Neural cell (in vitro differentiated cells): ENCODE results near the gene ANO9. TPM values are rescaled to one million over a fixed set of nuclear protein-coding genes. Genes with fewer than 3 reads are reported as not detected.

ENCODE experiments used
- H2AFZ ChIP-seq: fragments of 200-600, 300-800 bp; sonication (generic), shearing (Covaris generic); 2 replicates; pipeline ENCODE4 v1.6.0; 2014; ENCODE audit warnings: low read depth, mild to moderate bottlenecking, antibody characterized with exemption, low read length, moderate library complexity
- H3F3A ChIP-seq: fragments of 200-600 bp; shearing (Covaris generic); 2 replicates; pipeline ENCODE4 v1.6.1; 2016; ENCODE audit warnings: mild to moderate bottlenecking, moderate library complexity, mixed read lengths, antibody characterized with exemption, low read length; ENCODE audit not compliant: insufficient read depth, poor library complexity, severe bottlenecking
- H3K27ac ChIP-seq: fragments of 200-600, 300-800 bp; sonication (generic), shearing (Covaris generic); 2 replicates; pipeline ENCODE4 v1.5.1; 2014; ENCODE audit warnings: mild to moderate bottlenecking, low read length, moderate library complexity
- H3K27me3 ChIP-seq: fragments of 300-800, 200-600 bp; sonication (generic), shearing (Covaris generic); 2 replicates; pipeline ENCODE4 v1.6.0; 2014; ENCODE audit warnings: mild to moderate bottlenecking, low read depth, low read length, moderate library complexity; ENCODE audit not compliant: insufficient read depth
- H3K36me3 ChIP-seq: fragments of 300-800, 200-600 bp; sonication (generic), shearing (Covaris generic); 2 replicates; pipeline ENCODE4 v1.5.1; 2014; ENCODE audit warnings: mild to moderate bottlenecking, antibody characterized with exemption, low read length, moderate library complexity; ENCODE audit not compliant: insufficient read depth
- H3K4me2 ChIP-seq: fragments of 300-800, 200-600 bp; sonication (generic), shearing (Covaris generic); 2 replicates; pipeline ENCODE4 v1.6.0; 2014; ENCODE audit warnings: mild to moderate bottlenecking, low read length
- H3K4me3 ChIP-seq: fragments of 300-800, 200-600 bp; sonication (generic), shearing (Covaris generic); 2 replicates; pipeline ENCODE4 v1.5.1; 2014; ENCODE audit warnings: mild to moderate bottlenecking, low read length, moderate library complexity
- H3K79me2 ChIP-seq: fragments of 200-600 bp; shearing (Covaris generic); replicated peaks from 2 replicates; pipeline ENCODE4 v1.6.0; 2014; ENCODE audit warnings: mild to moderate bottlenecking, low read length, moderate library complexity; ENCODE audit not compliant: insufficient read depth
- H3K9ac ChIP-seq: fragments of 300-800, 200-600 bp; sonication (generic), shearing (Covaris generic); 2 replicates; pipeline ENCODE4 v1.6.1; 2016; ENCODE audit warnings: mild to moderate bottlenecking, low read length, mixed read lengths
- H3K9me2 ChIP-seq: fragments of 200-600 bp; shearing (Covaris generic); 2 replicates; pipeline ENCODE4 v1.6.1; 2016; ENCODE audit warnings: mild to moderate bottlenecking, low read length, mixed read lengths; ENCODE audit not compliant: insufficient read depth
- H3K9me3 ChIP-seq: fragments of 200-600, 300-800 bp; sonication (generic), shearing (Covaris generic); 2 replicates; pipeline ENCODE4 v1.6.1; 2016; ENCODE audit warnings: mild to moderate bottlenecking, mixed run types, low read length, moderate library complexity, mixed read lengths
- H4K20me1 ChIP-seq: fragments of 200-600 bp; shearing (Covaris generic); 2 replicates; pipeline ENCODE4 v1.6.1; 2016; ENCODE audit warnings: mild to moderate bottlenecking, mixed run types; ENCODE audit not compliant: insufficient read depth
- CTCF ChIP-seq: fragments of 450-650 bp; IDR thresholded peaks from 2 replicates; pipeline ENCODE4 v1.5.1; 2014; ENCODE audit warnings: antibody characterized with exemption, mild to moderate bottlenecking, moderate library complexity; ENCODE audit not compliant: poor library complexity, severe bottlenecking
- EP300 ChIP-seq: fragments of 450-650 bp; conservative IDR thresholded peaks from 2 replicates; pipeline ENCODE4 v1.6.1; 2014; ENCODE audit warnings: antibody characterized with exemption, mild to moderate bottlenecking, moderate library complexity; ENCODE audit not compliant: poor library complexity, severe bottlenecking
- EZH2 ChIP-seq: fragments of 200-600, 300-800 bp; shearing (Covaris generic), sonication (generic); IDR thresholded peaks from 2 replicates; pipeline ENCODE4 v1.6.1; 2014; ENCODE audit warnings: antibody characterized with exemption, low read length, borderline replicate concordance, mild to moderate bottlenecking; ENCODE audit not compliant: insufficient read depth, poor library complexity, severe bottlenecking
- MXI1 ChIP-seq: fragments of 450-650 bp; conservative IDR thresholded peaks from 2 replicates; pipeline ENCODE4 v1.6.1; 2014; ENCODE audit warnings: antibody characterized with exemption, mild to moderate bottlenecking; ENCODE audit not compliant: poor library complexity, severe bottlenecking
- POLR2AphosphoS5 ChIP-seq: IDR thresholded peaks from 2 replicates; pipeline ENCODE4 v1.6.1; 2012
- RAD21 ChIP-seq: fragments of 450-650 bp; conservative IDR thresholded peaks from 2 replicates; pipeline ENCODE4 v1.6.1; 2014; ENCODE audit warnings: antibody characterized with exemption, mild to moderate bottlenecking, moderate library complexity
- REST ChIP-seq: IDR thresholded peaks from 2 replicates; pipeline ENCODE4 v1.6.1; 2012; ENCODE audit warnings: borderline replicate concordance
- SMC3 ChIP-seq: fragments of 450-650 bp; conservative IDR thresholded peaks from 2 replicates; pipeline ENCODE4 v1.6.1; 2014; ENCODE audit warnings: antibody characterized with exemption, mild to moderate bottlenecking, moderate library complexity; ENCODE audit not compliant: poor library complexity
- TAF1 ChIP-seq: IDR thresholded peaks from 2 replicates; pipeline ENCODE4 v1.6.1; 2012; ENCODE audit warnings: low read depth
- polyA plus RNA-seq: library from polyadenylated mRNA; depleted of rRNA; stranded (reverse); fragments of >200 nt; gene quantifications from 2 replicates; pipeline ENCODE4 v1.2.3, GENCODE V29; 2014

Gene ANO9
- polyA plus RNA-seq, 1 donor from 2014 or later = not detected

- Histone ChIP-seq H3K79me2 (no peaks in the 10 kb centered on the region), H3K36me3 (no peaks in the 10 kb centered on the region), H3K9me2 (no peaks in the 10 kb centered on the region), H2AFZ (no peak overlapping the region), H3K9me3 (peaks cover 6% of the 10 kb centered on the region), H3K9ac (no peak overlapping the region), H3F3A (no peaks in the 10 kb centered on the region), H4K20me1 (no peaks in the 10 kb centered on the region), H3K4me3 (no peak overlapping the region), H3K27ac (no peak overlapping the region), H3K4me2 (no peak overlapping the region), H3K27me3 (no peaks in the 10 kb centered on the region)
- TF ChIP-seq POLR2AphosphoS5 = no peak
- no peak for TF ChIP-seq MXI1
- TF ChIP-seq REST = no peak
- TF ChIP-seq SMC3 = no peak
- TF ChIP-seq EP300 = no peak
- TF ChIP-seq CTCF = no peak
- no peak for TF ChIP-seq EZH2
- no peak for TF ChIP-seq RAD21
- no peak for TF ChIP-seq TAF1
Observed at GRCh38 chr11:381501-382072, 60.2 kb downstream of the ANO9 start.

GRCh38 chr11:380996-381395 lies 60.8 kb downstream of the ANO9 start:
- Histone ChIP-seq H3K4me3 (no peak overlapping the region), H3K9me3 (peaks cover 6% of the 10 kb centered on the region), H2AFZ (no peak overlapping the region), H3K27me3 (no peaks in the 10 kb centered on the region), H3K4me2 (no peak overlapping the region), H3F3A (no peaks in the 10 kb centered on the region), H4K20me1 (no peaks in the 10 kb centered on the region), H3K36me3 (no peaks in the 10 kb centered on the region), H3K9me2 (no peaks in the 10 kb centered on the region), H3K27ac (no peak overlapping the region), H3K9ac (no peak overlapping the region), H3K79me2 (no peaks in the 10 kb centered on the region)
- no peak for TF ChIP-seq SMC3
- TF ChIP-seq REST = no peak
- TF ChIP-seq POLR2AphosphoS5 = no peak
- TF ChIP-seq EZH2 = no peak
- TF ChIP-seq EP300 = no peak
- TF ChIP-seq MXI1 = no peak
- TF ChIP-seq RAD21 = no peak
- TF ChIP-seq TAF1 = no peak
- no peak for TF ChIP-seq CTCF
